Endothelial cell of coronary artery (primary cell): Measurements from ENCODE around the gene ZNF778. TPM values are rescaled to one million over a fixed set of nuclear protein-coding genes. Genes with fewer than 3 reads are reported as not detected.

ENCODE experiments used
- total RNA-seq: library from RNA; depleted of rRNA; stranded (reverse); fragments of >200 nt; gene quantifications from 2 replicates; pipeline ENCODE4 v1.2.3, GENCODE V29; 2014

The ZNF778 gene
- 10.2 and 11.0 TPM in 2 replicates for total RNA-seq

GRCh38 chr16:89217388-89218191, at the start of gene ZNF778:
Gene ZNF778, plus strand, starts transcription at chr16:89217703. Its CDS starts 3,425 bp downstream, at chr16:89221128.

GRCh38 chr16:89171216-89172170, 46.0 kb upstream of the ZNF778 start, which contains the start of gene CDH15:
Gene CDH15, plus strand, starts transcription at chr16:89171748. Its CDS starts 84 bp downstream, at chr16:89171832.

GRCh38 chr16:89200124-89200849, 17.2 kb upstream of the ZNF778 start, which contains the start of gene SLC22A31:
Gene SLC22A31, minus strand, starts transcription at chr16:89200537. Its CDS starts 36 bp downstream, at chr16:89200501.

Other genes starting within 250 kb of the ZNF778 start
- gene CBFA2T3, start 240.5 kb upstream of the ZNF778 start, total RNA-seq, result not detected in 2 replicates
- 20.2 and 27.3 TPM in 2 replicates for gene ACSF3, start 123.9 kb upstream of the ZNF778 start, total RNA-seq
- 0.09 and 0.19 TPM in 2 replicates for gene CDH15, start 46.0 kb upstream of the ZNF778 start, total RNA-seq
- gene SLC22A31, start 17.2 kb upstream of the ZNF778 start, total RNA-seq, result 0.18 TPM in 1 of 2 replicates, not detected in the other